ENCODE measurements around the gene PHETA1.
"Not testable (repeated sequence)": the region's sequence is repeated elsewhere in the genome, so short reads cannot be mapped to it uniquely, and the experiment has no call there.

Gene PHETA1

DNA sequence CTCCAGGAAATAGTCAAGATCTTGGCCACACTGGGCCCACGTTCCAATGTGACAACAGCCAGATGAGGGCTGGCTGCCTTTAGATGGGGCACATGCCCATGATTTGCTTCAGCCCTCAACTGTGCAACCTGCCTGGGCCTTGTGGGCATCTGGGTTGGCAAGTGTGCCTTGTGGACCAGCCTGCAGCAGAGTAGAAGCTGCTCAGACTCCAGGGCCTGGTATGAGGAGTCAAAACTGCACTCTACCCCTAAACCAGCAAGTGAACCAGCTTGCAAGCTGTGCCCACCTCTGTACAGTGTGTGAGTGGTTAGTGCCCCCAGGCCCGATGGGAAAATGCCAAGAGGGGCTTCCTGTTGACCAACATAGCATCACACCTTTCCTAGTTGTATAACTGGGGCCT lies 17.9 kb downstream of the PHETA1 start:
- no peak for DNase-seq (ENCODE audit: low read depth in 2 of 2, low spot score in 1 of 2)

DNA sequence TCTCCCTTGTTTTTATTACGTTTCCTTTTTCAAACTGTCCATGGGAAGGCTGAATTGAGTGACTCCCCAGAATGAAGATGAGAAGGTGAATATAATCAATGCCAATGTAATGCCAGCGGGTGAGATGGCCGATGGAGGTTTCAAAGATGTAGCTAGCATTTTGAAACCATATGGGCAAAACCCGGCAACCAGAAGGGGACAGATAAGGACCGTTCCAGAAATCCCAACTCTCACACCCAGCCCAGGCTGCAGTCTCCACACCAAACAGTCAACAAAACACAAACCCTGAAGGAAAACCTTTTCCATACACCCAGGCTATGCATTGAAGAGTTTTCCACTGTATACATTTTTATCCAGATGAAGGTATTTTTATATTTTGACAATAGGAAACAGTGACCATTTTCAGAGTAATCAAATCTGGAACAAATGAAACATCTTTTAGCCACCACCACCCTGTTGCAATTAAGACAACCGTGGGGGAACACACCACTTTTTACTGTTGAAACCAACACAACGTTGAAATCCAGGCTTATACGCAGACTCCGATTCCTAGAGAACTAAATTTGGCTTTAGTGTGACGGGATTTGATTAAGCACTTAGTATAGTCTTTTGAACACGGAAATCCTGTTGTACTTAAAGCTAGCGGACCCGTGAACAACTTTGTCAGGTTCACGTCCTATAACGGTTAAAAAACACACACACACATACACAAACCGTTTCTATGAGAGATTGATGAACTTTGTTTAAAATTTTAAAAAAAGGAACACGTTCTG lies 19.0 kb downstream of the PHETA1 start:
- no peak for DNase-seq (ENCODE audit: low read depth in 2 of 2, low spot score in 1 of 2)

DNA sequence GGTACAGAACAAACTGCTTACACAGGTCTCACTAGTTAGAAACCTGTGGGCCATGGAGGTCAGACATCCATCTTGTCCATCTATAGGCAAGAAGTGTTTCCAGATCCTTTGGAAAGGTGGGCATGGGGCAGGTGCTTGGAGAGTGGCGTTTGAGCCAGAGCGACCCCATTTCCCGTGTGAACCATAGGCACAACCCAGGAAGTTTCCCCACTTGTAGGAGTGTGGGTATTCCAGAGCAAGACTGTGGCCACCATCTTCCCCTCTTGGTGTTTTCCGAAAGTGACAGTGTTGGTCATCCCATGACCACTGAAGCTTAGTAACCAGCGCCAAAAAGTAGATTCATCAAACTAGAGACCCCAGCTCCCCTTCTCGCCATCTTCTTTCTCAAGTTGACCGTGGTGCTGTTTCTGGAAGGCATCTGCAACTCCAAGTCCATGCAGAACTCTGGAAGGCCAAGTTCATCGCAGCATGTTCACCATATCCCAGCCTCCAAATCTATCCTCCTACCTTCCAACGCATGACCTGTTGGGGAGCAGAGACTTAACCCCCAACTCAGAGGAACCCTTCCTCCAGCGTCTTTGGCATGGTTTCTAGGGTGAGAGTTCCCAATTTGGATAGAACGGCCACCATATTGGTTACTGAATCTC lies 19.7 kb downstream of the PHETA1 start:
- DNase-seq (ENCODE audit: low read depth in 2 of 2, low spot score in 1 of 2) = no peak

DNA sequence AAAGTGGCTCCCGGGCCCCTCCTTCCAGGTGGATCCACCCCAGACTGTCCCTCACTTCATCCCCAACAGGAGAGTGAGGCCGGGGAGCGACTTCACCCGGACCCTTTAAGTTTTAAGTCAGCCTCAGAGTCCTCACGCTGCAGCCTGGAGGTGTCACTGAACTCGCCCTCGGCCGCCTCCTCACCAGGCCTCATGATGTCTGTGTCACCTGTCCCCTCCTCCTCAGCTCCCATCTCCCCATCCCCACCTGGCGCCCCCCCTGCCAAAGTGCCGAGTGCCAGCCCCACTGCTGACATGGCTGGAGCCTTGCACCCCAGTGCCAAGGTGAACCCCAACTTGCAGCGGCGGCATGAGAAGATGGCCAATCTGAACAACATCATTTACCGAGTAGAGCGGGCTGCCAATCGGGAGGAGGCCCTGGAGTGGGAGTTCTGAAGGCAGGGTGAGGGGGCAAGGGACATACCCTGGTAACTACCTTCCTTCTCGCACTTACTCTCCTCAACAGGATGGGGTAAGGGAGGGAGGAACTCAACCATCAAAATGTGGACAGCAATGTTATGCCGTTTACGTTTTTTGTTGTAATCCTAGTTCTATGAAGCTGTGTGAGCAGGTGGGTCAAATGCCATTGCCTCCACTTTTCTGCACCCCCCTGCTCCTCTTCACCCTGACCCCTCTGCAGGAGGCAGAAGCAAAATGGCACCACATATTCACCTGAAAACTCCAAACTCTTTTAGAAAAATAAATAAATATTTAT lies 20.8 kb downstream of the PHETA1 start:
- no peak for DNase-seq (ENCODE audit: low read depth in 2 of 2, low spot score in 1 of 2)

DNA sequence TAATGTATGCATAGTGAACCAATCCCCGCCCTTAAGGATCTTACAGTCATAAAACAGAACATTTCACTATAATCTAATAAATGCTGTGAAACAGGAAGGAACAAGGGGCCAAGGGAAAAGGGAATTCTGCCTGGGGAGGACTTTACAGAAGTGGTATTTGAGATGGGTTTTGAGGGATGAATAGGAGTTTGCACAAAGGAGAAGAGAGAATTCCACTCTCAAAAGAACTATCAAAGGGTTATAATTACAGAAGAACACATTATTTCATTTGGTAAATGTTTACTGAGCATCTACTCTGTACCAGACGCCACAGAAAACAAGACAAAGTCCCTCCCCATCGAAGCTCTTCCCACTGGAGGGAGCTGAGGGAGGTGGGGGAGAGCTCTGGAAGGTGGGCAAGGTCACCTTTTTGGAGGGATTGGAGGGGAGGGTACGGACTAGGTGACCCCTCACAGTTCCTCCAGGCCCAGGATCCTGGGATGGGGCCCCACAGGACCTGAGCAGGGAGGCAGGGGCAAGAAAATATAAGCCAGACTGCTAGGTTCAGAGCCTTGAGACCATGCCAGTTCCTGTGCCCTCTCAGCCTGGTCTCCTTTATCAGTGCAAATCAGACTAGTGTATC lies 24.5 kb downstream of the PHETA1 start:
- no peak for DNase-seq (ENCODE audit: low read depth in 2 of 2, low spot score in 1 of 2)

DNA sequence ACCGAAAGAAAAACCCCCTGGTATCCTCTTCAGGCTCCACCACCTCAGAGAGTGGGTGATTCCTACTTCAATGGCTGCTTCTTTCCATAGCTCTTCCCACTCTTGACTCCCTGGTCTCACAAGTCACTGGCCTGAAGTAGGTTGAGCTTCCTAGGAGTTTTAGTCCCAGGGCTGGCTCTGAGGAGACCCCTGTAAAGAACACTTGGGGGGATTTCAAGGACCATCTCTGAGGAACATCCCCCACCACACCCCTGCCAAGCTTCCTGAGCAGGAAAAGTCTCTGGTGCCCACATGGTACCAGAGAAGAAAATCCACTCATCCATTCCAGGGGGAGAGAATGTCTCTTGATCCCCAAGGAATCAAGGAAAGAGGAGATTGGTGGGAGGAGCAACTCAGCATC lies 25.7 kb downstream of the PHETA1 start:
- DNase-seq (ENCODE audit: low read depth in 2 of 2, low spot score in 1 of 2) = no peak

DNA sequence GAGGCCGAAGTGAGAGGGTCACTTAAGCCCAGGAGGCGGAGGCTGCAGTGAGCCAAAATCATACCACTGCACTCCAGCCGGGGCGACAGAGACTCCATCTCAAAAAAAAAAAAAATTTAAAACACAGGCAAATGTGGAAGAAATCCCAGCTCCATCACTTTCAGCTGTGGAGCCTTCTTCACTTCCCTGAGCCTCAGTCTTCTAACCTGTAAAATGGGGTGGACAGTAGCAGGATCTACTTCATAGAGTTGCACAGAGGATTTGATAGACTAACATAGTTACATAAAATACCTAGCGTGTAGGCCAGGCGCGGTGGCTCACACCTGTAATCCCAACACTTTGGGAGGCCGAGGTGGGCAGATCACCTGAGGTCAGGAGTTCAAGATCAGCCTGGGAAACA lies 26.5 kb downstream of the PHETA1 start:
- DNase-seq (ENCODE audit: low read depth in 2 of 2, low spot score in 1 of 2) = no peak

DNA sequence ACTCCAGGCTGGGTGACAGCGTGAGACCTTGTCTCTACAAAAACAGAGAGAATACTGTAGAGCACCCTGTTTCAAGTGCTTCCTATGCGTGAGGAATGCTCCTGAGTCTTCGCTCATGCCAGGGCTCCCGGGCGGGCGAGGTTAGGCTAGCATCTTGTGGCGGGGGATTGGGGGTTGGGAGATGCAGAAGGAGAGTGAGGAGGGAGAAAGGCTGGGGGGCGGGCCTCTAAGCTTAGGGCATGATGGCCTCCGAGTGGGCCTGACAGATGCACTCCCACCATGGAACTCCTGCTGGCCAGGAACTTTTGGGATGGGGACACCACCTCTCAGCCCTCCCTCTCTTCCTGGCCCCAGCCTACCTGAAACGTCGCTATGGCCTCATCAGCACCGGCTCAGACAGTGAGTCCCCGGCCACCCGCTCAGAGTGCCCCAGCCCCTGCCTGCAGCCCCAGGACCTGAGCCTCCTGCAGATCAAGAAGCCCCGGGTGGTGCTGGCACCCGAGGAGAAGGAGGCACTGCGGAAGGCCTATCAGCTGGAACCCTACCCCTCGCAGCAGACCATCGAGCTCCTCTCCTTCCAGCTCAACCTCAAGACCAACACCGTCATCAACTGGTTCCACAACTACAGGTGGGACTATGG lies 27.3 kb downstream of the PHETA1 start:
- no peak for DNase-seq (ENCODE audit: low read depth in 2 of 2, low spot score in 1 of 2)

DNA sequence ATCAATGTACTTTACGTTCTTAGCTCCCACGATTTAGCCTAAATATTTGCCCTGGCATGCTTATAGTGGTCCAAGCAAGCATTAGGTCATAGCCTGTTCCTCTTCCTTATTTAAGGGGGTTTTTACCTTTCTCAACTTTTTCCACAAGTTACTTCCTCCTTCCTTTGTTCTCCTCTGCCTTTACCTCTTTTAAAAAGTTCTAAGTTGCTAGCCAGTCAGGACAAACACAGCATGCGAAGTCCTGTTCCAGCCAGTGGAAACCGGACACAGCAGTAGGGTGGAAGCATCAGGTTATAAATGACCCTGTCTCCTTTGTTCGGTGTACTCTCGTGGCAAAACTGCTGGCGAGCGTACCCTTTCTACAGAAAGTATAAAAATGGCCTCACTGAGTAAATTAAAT lies 28.2 kb downstream of the PHETA1 start:
- not testable (repeated sequence) for DNase-seq (ENCODE audit: low read depth in 2 of 2, low spot score in 1 of 2)

DNA sequence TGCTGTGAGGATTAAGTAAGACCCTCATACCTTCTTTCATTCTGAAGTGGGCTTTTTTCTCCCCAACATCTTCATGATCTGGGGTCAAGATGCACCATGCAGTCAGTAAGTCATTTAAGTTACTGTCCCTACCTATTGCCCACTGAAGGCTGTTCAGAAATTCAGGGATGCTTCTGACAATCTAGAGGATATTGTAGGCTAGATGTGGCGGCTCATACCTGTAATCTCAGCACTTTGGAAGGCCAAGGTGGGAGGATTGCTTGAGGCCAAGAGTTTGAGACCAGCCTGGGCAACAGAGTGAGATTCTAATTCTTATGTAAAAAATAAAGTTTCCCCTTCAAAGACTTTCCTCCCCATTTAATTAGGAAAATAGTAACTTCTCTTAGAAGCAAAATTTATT lies 28.7 kb downstream of the PHETA1 start:
- DNase-seq (ENCODE audit: low read depth in 2 of 2, low spot score in 1 of 2) = no peak

DNA sequence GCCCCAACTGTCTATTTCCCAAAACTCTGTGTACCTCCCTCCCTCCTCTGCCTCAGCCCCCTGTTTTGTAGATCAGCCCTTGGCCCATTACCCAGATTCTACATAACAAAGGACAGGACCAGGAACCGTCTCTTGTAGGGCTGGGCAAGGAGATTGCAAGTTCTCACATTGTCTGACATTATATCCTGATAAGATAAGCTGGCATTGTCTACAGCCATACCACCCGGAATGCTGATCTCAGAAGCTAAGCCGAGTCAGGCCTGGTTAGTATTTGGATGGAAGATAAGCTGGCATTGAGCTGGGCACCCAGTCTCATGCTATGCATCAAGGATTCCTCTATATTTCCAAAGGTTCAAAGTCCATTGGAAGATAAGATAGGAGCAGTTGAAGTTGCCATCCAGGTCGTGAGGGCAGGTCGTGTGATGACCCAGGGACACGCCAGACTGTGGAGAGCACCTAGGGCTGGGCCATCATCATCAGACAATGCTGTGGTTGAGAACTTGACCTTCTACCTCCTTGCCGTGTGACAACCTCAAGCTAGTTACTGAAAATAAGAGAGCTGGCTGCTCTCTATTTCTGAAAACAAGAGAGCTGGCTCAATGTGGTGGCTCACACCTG lies 29.5 kb downstream of the PHETA1 start:
- no peak for DNase-seq (ENCODE audit: low read depth in 2 of 2, low spot score in 1 of 2)

DNA sequence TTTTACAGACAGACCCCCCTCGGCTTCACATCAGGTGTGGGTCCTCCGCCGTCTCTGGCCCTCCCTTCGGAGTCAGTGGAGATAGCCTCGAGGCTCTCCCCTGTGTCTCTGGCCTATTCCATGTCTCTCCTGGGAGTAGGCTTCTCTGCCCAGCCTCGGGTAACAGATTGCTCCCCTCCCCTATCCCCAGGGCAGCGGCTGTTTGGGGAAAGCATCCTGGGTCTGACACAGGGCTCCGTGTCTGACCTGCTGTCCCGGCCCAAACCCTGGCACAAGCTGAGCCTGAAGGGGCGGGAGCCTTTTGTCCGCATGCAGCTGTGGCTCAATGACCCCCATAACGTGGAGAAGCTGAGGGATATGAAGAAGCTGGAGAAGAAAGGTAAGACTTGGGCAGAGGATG lies 30.8 kb downstream of the PHETA1 start:
- no peak for DNase-seq (ENCODE audit: low read depth in 2 of 2, low spot score in 1 of 2)

DNA sequence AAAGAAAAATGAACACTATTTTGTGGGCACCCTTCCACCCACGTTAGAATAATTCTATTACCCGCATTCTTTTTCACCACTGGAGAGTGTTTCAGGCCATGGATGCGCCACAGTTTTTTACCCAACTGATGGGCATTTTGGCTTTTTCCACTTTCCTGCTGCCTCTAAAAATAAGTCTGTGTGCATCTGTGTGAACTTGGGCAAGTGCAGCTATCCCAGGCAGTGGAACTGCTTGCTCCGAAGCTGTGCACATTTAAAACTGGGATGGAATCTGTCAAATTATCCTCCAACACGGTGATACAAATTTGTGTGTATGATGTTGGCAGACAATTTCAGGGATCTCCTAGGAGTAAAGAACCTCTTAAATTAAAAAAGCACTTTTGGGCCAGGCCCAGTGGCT lies 31.5 kb downstream of the PHETA1 start:
- no peak for DNase-seq (ENCODE audit: low read depth in 2 of 2, low spot score in 1 of 2)

DNA sequence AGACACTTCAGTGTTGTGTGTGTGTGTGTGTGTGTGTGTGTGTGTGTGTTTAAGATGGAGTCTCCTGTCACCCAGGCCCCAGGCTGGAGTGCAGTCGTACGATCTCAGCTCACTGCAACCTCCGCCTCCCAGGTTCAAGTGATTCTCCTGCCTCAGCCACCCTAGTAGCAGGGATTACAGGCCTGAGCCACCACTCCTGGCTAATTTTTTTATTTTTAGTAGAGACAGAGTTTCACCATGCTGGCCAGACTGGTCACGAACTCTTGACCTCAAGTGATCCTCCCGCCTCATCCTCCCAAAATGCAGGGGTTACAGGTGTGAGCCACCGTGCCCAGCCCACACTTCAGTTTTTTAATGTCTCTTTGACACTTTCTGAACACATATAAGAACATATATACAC lies 32.5 kb downstream of the PHETA1 start:
- not testable (repeated sequence) for DNase-seq (ENCODE audit: low read depth in 2 of 2, low spot score in 1 of 2)

DNA sequence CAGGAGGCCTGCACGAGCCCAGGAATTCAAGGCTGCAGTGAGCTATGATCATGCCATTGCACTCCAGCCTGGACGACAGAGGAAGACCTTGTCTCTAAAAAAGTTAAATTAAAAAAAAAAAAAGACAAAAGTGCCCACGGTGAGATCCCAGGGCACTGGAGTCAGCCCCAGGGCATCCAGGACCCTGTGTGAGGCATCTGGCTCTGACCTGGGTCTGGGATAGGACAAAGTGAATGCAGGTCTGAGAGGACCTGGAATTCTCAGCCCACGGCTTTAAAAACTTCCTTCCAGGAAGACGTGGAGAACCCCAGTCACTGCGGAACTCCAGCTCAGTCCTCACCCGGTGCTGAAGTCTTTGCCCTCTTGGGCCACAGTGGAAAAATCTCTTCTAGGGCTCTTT lies 33.1 kb downstream of the PHETA1 start:
- DNase-seq (ENCODE audit: low read depth in 2 of 2, low spot score in 1 of 2) = no peak

DNA sequence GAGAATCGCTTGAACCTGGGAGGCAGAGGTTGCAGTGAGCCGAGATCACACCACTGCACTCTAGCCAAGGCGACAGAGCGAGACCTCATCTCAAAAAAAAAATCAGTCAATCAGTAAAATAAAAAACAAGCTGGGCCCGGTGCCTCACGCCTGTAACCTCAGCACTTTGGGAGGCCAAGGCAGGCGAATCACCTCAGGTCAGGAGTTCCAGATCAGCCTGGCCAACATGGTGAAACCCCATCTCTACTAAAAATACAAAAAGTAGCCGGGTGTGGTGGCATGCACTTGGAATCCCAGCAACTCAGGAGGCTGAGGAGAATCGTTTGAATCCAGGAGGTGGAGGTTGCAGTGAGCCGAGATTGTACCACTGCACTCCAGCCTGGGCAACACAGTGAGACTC lies 33.6 kb downstream of the PHETA1 start:
- not testable (repeated sequence) for DNase-seq (ENCODE audit: low read depth in 2 of 2, low spot score in 1 of 2)

DNA sequence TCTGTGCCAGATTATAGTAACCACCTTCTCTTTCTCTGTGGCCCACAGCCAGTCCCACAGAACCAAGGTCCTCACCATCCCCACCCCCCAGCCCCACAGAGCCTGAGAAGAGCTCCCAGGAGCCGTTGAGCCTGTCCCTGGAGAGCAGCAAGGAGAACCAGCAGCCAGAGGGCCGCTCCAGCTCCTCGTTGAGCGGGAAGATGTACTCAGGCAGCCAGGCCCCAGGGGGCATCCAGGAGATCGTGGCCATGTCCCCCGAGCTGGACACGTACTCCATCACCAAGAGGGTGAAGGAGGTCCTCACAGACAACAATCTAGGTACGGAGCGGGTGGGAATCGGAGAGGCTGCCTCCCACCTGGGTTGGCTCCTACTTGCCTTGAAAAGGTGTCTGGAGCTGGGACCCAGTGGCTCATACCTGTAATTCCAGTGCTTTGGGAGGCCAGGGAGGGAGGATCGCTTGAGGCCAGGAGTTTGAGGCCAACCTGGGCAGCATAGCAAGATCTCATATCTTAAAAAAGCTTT lies 34.4 kb downstream of the PHETA1 start:
- DNase-seq (ENCODE audit: low read depth in 2 of 2, low spot score in 1 of 2) = no peak

DNA sequence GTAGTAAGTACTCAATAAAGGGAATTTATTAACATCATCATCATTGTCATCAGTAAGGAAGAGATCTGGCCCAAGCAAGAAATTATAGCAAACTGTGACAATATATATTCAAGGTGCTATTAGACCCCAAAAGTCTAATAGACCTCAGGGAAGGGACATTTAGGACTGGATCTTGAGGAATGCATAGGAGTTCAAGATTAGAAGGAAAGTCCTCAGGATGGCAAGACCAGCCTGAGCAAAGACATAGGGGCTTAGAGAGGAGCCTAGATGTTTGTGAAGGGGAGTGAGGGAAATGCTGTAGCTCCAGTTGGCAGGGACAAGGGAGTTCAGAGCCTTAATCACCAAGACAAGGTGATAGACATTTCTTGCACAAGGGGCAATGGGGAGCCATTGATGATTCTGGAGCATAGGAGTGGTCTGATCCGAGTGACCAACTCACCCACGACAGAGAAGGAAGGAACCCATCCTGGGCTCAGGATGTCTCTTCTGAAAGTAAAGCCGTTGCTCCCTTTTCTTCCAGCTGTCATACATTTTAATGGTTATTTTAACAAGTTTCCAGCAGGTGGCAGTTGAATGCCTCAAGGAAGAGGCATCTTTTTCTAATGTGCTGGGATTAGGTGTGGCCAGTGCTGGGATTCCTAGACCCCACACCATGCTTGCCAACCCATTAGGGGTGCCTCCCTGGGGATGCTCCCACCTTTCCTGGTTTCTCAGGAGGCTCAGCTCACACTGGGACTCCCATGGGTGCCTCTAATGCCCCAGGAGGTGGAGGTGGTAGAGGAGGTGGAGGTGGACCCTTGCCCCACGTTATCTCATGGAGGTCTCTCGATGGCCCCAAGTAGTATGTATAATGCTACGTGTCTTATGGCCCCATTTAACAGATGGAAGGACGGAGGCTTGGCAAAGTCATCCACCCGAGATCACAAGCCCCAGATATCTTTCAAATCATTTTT lies 37.8 kb downstream of the PHETA1 start:
- no peak for DNase-seq (ENCODE audit: low read depth in 2 of 2, low spot score in 1 of 2)

DNA sequence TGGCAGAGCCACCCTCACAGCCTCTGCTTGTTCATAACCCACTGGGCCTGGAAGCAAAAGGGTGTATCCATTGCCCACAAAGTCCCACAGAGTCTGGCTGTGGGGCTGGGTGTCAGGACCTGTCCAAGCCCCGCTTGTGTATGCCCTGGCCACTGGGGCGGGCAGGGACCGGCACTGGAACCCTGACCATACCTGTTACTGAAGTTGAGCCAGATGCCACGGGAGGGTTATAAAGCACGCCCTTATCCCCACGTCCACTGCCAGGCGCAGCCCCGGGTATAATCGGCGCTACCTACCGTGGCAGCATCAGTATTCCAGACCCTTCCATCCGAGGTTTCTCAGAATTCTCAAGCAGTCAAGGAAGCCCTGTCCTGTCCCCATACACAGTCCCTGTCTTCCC lies 40.8 kb downstream of the PHETA1 start:
- no peak for DNase-seq (ENCODE audit: low read depth in 2 of 2, low spot score in 1 of 2)

DNA sequence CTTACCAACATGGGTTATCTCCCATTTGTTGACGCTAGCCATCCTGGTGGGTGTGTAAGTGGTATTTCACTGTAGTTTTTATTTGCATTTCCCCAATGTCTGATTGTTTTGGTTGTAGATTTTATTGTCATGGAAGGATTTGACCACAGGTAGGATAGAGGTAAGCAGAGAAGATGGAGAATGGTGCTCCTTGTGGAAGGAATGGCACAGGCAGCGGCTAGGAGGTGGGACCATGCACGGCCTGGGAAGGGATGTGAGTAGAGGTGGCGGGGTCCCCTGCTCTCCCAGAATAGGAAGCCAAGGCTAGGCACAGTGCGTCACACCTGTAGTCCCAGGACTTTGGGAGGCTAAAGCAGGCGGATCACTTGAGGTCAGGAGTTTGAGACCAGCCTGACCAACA lies 41.4 kb downstream of the PHETA1 start:
- DNase-seq (ENCODE audit: low read depth in 2 of 2, low spot score in 1 of 2) = no peak
